Activated CD8-positive, alpha-beta T cell treated with anti-CD3 and anti-CD28 coated beads for 36 hours (primary cell): ENCODE results near the gene SKIC8. TPM values are rescaled to one million over a fixed set of nuclear protein-coding genes. Genes with fewer than 3 reads are reported as not detected.

ENCODE experiments used
- ATAC-seq: fragments of 200-7000 bp; cut with Tn5 transposase; one replicate; pipeline ENCODE4 v1.10.0; 2021; ENCODE audit warnings: mild to moderate bottlenecking, moderate library complexity
- CTCF ChIA-PET: fragments of 350-600 bp; sonication (Branson Sonifier 250); formaldehyde crosslinking; loops from one replicate; lab custom pipeline; 2021; ENCODE audit warnings: antibody characterized with exemption; lab: Charles Lee
- POLR2A ChIA-PET: fragments of 350-600 bp; sonication (Branson Sonifier 250); formaldehyde crosslinking; loops from one replicate; lab custom pipeline; 2021; ENCODE audit warnings: antibody characterized with exemption; lab: Charles Lee
- DNase-seq: peaks from one replicate; pipeline ENCODE4 v3.0.0-alpha.2; 2020
- H3K27ac Mint-ChIP-seq: one replicate; pipeline ENCODE4 v1.8.0; 2021; ENCODE audit warnings: mild to moderate bottlenecking, mixed read lengths
- H3K27me3 Mint-ChIP-seq: one replicate; pipeline ENCODE4 v1.8.0; 2021; ENCODE audit warnings: mixed read lengths
- H3K36me3 Mint-ChIP-seq: one replicate; pipeline ENCODE4 v1.8.0; 2021; ENCODE audit warnings: low read depth, mixed read lengths
- H3K4me1 Mint-ChIP-seq: one replicate; pipeline ENCODE4 v1.8.0; 2021; ENCODE audit warnings: low read depth, mixed read lengths
- H3K4me3 Mint-ChIP-seq: one replicate; pipeline ENCODE4 v1.8.0; 2021; ENCODE audit warnings: mild to moderate bottlenecking, moderate library complexity, mixed read lengths
- H3K9me3 Mint-ChIP-seq: one replicate; pipeline ENCODE4 v1.8.0; 2021; ENCODE audit warnings: mixed read lengths
- CTCF ChIP-seq: fragments of 200-600 bp; IDR thresholded peaks from one replicate; pipeline ENCODE4 v1.8.0; 2022; ENCODE audit warnings: antibody characterized with exemption, mild to moderate bottlenecking
- intact Hi-C: fragments of 100-400 bp; cut with micrococcal nuclease; formaldehyde crosslinking; loops from one replicate; pipeline ENCODE4 v1.10.0; 2022
- total RNA-seq, 2 experiments: library from RNA; stranded (reverse); gene quantifications; one replicate each; pipeline ENCODE4 v1.2.3, GENCODE V29; 2021

The SKIC8 gene
- total RNA-seq, 2 experiments from 2014 or later: 63.0 to 64.5 TPM

GRCh38 chr15:78265752-78266224, 33.6 kb downstream of the SKIC8 start:
- Mint-ChIP-seq H3K9me3 (no peaks in the 10 kb centered on the region), H3K27ac (peak overlapping the region; percentile 91), H3K27me3 (no peaks in the 10 kb centered on the region), H3K36me3 (peaks cover 5% of the 10 kb centered on the region), H3K4me1 (peaks cover 29% of the 10 kb centered on the region), H3K4me3 (peak overlapping the region; percentile 89)
- POLR2A ChIA-PET: interaction anchor here (1.1 to 2.1 kb wide), 8 partner anchors 9 to 172 kb away, joined by 3 to 13 read pairs (median 6); partner anchors contain the start of genes IDH3A, IREB2 and SKIC8
- no peak for DNase-seq
- intact Hi-C loops: no loop called here
- ATAC-seq: peak; percentile 32
- no peak for TF ChIP-seq CTCF
- CTCF ChIA-PET: interaction anchor here (0.8 to 2.8 kb wide), 16 partner anchors 8 to 307 kb away, joined by 3 to 12 read pairs (median 4); partner anchors contain the start of genes CIB2 and SKIC8

DNA sequence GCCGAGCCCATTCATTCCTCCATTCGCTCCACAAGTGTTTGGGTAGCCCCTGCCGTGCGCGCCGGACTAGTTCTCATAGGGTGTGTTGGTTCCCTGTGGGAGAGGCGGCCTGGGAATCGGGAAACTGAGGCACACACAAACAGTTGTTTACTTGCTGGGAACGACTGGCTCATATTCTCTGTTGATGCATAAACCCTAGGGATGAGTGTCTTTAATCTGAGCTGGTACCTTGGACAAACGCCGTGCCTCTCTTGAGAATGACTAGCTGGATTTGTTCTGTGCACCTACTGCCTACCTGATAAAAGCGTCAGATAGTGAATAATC, 34.3 kb downstream of the SKIC8 start:
- ChIA-PET CTCF (interaction anchor here (0.8 to 2.8 kb wide), 15 partner anchors 8 to 306 kb away, joined by 3 to 12 read pairs (median 4); partner anchors contain the start of gene CIB2), POLR2A (interaction anchor here (1.1 to 2.1 kb wide), 10 partner anchors 10 to 275 kb away, joined by 3 to 13 read pairs (median 6); partner anchors contain the start of genes IDH3A, IREB2, PSMA4 and SKIC8)
- no peak for TF ChIP-seq CTCF
- Mint-ChIP-seq H3K36me3 (peaks cover 5% of the 10 kb centered on the region), H3K9me3 (no peaks in the 10 kb centered on the region), H3K4me1 (peaks cover 28% of the 10 kb centered on the region), H3K27ac (peak overlapping the region; percentile 91), H3K4me3 (peak overlapping the region; percentile 89), H3K27me3 (no peaks in the 10 kb centered on the region)
- intact Hi-C loops: no loop called here
- DNase-seq (no peak), ATAC-seq (no peak)

DNA sequence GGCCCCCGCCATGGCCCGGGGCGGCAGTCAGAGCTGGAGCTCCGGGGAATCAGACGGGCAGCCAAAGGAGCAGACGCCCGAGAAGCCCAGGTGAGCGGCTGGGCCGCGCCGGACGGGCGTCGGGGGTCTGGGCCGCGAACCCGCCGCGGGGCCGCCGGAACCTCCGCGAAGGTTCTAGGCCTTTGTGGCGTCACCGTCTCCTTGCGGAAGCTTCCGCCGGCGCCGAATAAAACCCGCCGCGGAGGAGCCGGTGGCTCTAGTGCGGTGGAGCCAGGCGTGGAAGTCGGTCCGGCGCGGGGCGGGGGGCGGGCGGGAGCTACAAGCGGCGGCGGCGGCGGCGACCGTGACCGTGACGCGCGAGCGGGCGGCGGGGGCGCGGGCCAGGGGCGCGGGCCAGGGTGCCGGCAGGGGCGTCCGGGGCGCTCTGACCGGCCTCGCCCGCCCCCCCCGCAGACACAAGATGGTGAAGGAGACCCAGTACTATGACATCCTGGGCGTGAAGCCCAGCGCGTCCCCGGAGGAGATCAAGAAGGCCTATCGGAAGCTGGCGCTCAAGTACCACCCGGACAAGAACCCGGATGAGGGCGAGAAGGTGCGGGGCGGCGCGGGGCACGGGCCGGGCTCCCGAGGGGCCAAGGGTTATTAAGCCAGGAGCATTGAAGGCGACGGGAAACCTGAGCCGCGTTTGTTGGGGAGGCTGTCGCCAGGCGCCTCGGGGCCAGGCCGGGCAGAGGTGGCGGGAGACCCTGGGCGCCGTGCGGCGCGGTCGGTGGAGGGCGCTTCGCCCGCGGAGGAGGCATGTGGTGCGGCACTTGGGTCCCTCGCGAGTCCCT, 34.9 kb downstream of the SKIC8 start, which contains the start of gene DNAJA4:
DNAJA4 (plus strand) TSS at position 259 of the 833 bp plus-strand sequence; CDS start at position 461, 202 bp downstream.
- DNase-seq (peak; percentile 69), ATAC-seq (peak; percentile 71)
- Mint-ChIP-seq H3K27me3 (no peaks in the 10 kb centered on the region), H3K27ac (peak within 1 kb of the TSS; percentile 91), H3K4me3 (peak within 1 kb of the TSS; percentile 89), H3K4me1 (peaks cover 27% of the 10 kb centered on the region), H3K9me3 (no peaks in the 10 kb centered on the region), H3K36me3 (peaks cover 5% of the 10 kb centered on the region)
- TF ChIP-seq CTCF: no peak
- POLR2A ChIA-PET: interaction anchor here (0.7 to 2.1 kb wide), 11 partner anchors 10 to 275 kb away, joined by 3 to 13 read pairs (median 5); partner anchors contain the start of genes IDH3A, IREB2, PSMA4 and SKIC8
- CTCF ChIA-PET: interaction anchor here (0.8 to 2.8 kb wide), 9 partner anchors 9 to 156 kb away, joined by 3 to 12 read pairs (median 3); partner anchors contain the start of gene CIB2
- intact Hi-C loops: no loop called here

DNA sequence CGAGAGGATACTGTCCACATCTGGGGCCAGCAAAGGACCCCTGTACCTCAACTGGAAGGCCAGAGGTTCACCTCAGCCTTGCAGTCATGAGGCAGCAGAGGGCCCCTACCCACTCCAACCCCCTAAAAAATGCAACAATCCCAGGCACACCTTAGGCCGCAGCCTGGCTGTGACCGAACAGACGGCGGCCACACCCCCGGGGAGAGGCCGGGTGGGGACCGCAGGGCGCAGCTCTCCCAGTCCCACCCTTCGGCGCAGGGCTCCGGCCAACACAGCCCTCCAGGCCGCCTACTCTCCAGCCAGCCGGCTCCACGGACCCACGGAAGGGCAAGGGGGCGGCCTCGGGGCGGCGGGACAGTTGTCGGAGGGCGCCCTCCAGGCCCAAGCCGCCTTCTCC, 35.5 kb downstream of the SKIC8 start:
- POLR2A ChIA-PET: interaction anchor here (0.7 to 1.7 kb wide), 6 partner anchors 13 to 276 kb away, joined by 3 to 8 read pairs (median 4); partner anchors contain the start of genes IREB2 and PSMA4
- Mint-ChIP-seq H3K4me3 (peak overlapping the region; percentile 64), H3K27ac (peak overlapping the region; percentile 87), H3K36me3 (peaks cover 5% of the 10 kb centered on the region), H3K4me1 (peaks cover 25% of the 10 kb centered on the region), H3K9me3 (no peaks in the 10 kb centered on the region), H3K27me3 (no peaks in the 10 kb centered on the region)
- intact Hi-C loops: no loop called here
- no peak for TF ChIP-seq CTCF
- DNase-seq: no peak
- ATAC-seq: no peak
- CTCF ChIA-PET: interaction anchor here (2.0 to 2.8 kb wide), 3 partner anchors 23 to 132 kb away, joined by 8 to 12 read pairs (median 8); partner anchors contain the start of gene CIB2
